GM23338 (cell line): ENCODE data around the gene FHL2. TPM values are rescaled to one million over a fixed set of nuclear protein-coding genes. Genes with fewer than 3 reads are reported as not detected.
"Not testable (repeated sequence)": the region's sequence is repeated elsewhere in the genome, so short reads cannot be mapped to it uniquely, and the experiment has no call there.

Source experiments
- ATAC-seq: fragments of 200-7000 bp; cut with Tn5 transposase; 3 replicates; pipeline ENCODE4 v1.9.1; 2020
- DNase-seq: peaks from one replicate; pipeline ENCODE4 v3.0.0-alpha.2; 2015; ENCODE audit warnings: low spot score
- H2AFZ ChIP-seq: fragments of 200-600 bp; sonication (generic); 2 replicates; pipeline ENCODE4 v1.8.0; 2016; ENCODE audit warnings: antibody characterized with exemption, mild to moderate bottlenecking, moderate library complexity
- H3F3A ChIP-seq: fragments of 200-600 bp; sonication (generic); replicated peaks from 2 replicates; pipeline ENCODE4 v1.8.0; 2017; ENCODE audit warnings: antibody characterized with exemption, mixed run types, low read depth
- H3K27ac ChIP-seq: fragments of 200-600 bp; sonication (generic); 2 replicates; pipeline ENCODE4 v1.6.1; 2016; ENCODE audit warnings: low read depth
- H3K27me3 ChIP-seq: fragments of 200-600 bp; sonication (generic); 2 replicates; pipeline ENCODE4 v1.8.0; 2016; ENCODE audit warnings: mild to moderate bottlenecking, mixed run types, moderate library complexity; ENCODE audit not compliant: insufficient read depth
- H3K36me3 ChIP-seq: fragments of 200-600 bp; sonication (generic); 2 replicates; pipeline ENCODE4 v1.8.0; 2016; ENCODE audit warnings: mild to moderate bottlenecking; ENCODE audit not compliant: insufficient read depth
- H3K4me1 ChIP-seq: fragments of 200-600 bp; sonication (generic); 2 replicates; pipeline ENCODE4 v1.8.0; 2016; ENCODE audit warnings: mild to moderate bottlenecking, moderate library complexity; ENCODE audit not compliant: insufficient read depth
- H3K4me2 ChIP-seq: fragments of 200-600 bp; sonication (generic); 2 replicates; pipeline ENCODE4 v1.7.1; 2017; ENCODE audit warnings: mixed run types
- H3K4me3 ChIP-seq: fragments of 200-600 bp; sonication (generic); 2 replicates; pipeline ENCODE4 v1.6.1; 2016; ENCODE audit warnings: mixed run types
- H3K79me2 ChIP-seq: fragments of 200-600 bp; sonication (generic); replicated peaks from 2 replicates; pipeline ENCODE4 v1.8.0; 2017; ENCODE audit warnings: mild to moderate bottlenecking; ENCODE audit not compliant: insufficient read depth
- H3K9me2 ChIP-seq: fragments of 200-600 bp; sonication (generic); 2 replicates; pipeline ENCODE4 v1.8.0; 2017; ENCODE audit not compliant: insufficient read depth
- H4K20me1 ChIP-seq: fragments of 200-600 bp; sonication (generic); replicated peaks from 2 replicates; pipeline ENCODE4 v1.8.0; 2017; ENCODE audit warnings: mild to moderate bottlenecking; ENCODE audit not compliant: insufficient read depth
- H3K27ac Mint-ChIP-seq: 2 replicates; pipeline ENCODE4 v1.8.0; 2020; ENCODE audit warnings: inconsistent platforms, mild to moderate bottlenecking, moderate library complexity, mixed read lengths
- H3K27me3 Mint-ChIP-seq: 3 replicates; pipeline ENCODE4 v1.8.0; 2022; ENCODE audit warnings: low read depth, mild to moderate bottlenecking, moderate library complexity, mixed read lengths, inconsistent platforms; ENCODE audit not compliant: insufficient read depth, poor library complexity
- H3K36me3 Mint-ChIP-seq: 3 replicates; pipeline ENCODE4 v1.8.0; 2021; ENCODE audit warnings: low read depth, mild to moderate bottlenecking, inconsistent platforms, moderate library complexity, mixed read lengths
- H3K4me1 Mint-ChIP-seq: 3 replicates; pipeline ENCODE4 v1.8.0; 2020; ENCODE audit warnings: mild to moderate bottlenecking, inconsistent platforms, mixed read lengths
- H3K4me3 Mint-ChIP-seq: 3 replicates; pipeline ENCODE4 v1.8.0; 2021; ENCODE audit warnings: moderate library complexity, mild to moderate bottlenecking, inconsistent platforms, mixed read lengths
- H3K9me3 Mint-ChIP-seq: 3 replicates; pipeline ENCODE4 v1.8.0; 2020; ENCODE audit warnings: moderate library complexity, mild to moderate bottlenecking, inconsistent platforms, mixed read lengths
- CREB1 ChIP-seq: fragments of 250-450 bp; sonication (Bioruptor Pico); IDR thresholded peaks from 2 replicates; pipeline ENCODE4 v1.5.0; 2020; ENCODE audit warnings: low read depth, mild to moderate bottlenecking, moderate library complexity
- CTCF ChIP-seq, 2 experiments: fragments of 200-600 bp in 1 of 2; sonication (generic) in 1 of 2; conservative IDR thresholded peaks; 2 replicates each; pipeline versions ENCODE4 v1.5.1 to v1.6.1; 2016 to 2017; ENCODE audit warnings: antibody characterized with exemption in 2 of 2, low read depth in 2 of 2, mild to moderate bottlenecking in 2 of 2, moderate library complexity in 1 of 2
- ETS1 ChIP-seq: IDR thresholded peaks from 2 replicates; pipeline ENCODE4 v1.6.1; 2016; ENCODE audit warnings: antibody characterized with exemption
- EZH2 ChIP-seq: fragments of 200-600 bp; sonication (generic); IDR thresholded peaks from one replicate; pipeline ENCODE4 v1.8.0; 2017; ENCODE audit warnings: antibody characterized with exemption, mild to moderate bottlenecking, low read depth; ENCODE audit not compliant: unreplicated experiment
- POLR2AphosphoS5 ChIP-seq: IDR thresholded peaks from 2 replicates; pipeline ENCODE4 v1.6.1; 2016; ENCODE audit warnings: antibody characterized with exemption, low read depth
- REST ChIP-seq: IDR thresholded peaks from one replicate; pipeline ENCODE4 v1.6.1; 2018; ENCODE audit warnings: antibody characterized with exemption; ENCODE audit not compliant: unreplicated experiment
- STAT1 ChIP-seq: IDR thresholded peaks from one replicate; pipeline ENCODE4 v1.6.1; 2016; ENCODE audit warnings: antibody characterized with exemption; ENCODE audit not compliant: unreplicated experiment
- ZNF114 ChIP-seq: fragments of 250-450 bp; sonication (Bioruptor Pico); IDR thresholded peaks from 2 replicates; pipeline ENCODE4 v1.5.0; 2020; ENCODE audit warnings: mild to moderate bottlenecking, moderate library complexity
- ZNF331 ChIP-seq: fragments of 250-450 bp; sonication (Bioruptor Pico); IDR thresholded peaks from 2 replicates; pipeline ENCODE4 v1.5.0; 2020; ENCODE audit warnings: low read depth, mild to moderate bottlenecking, moderate library complexity
- ZNF462 ChIP-seq: fragments of 250-450 bp; sonication (Bioruptor Pico); IDR thresholded peaks from 2 replicates; pipeline ENCODE4 v1.5.0; 2020; ENCODE audit warnings: mild to moderate bottlenecking, moderate library complexity
- polyA plus RNA-seq: library from polyadenylated mRNA; unstranded; fragments of >200 nt; fragmentation: Nextera tagmentation; extraction: Ambion mirVana; gene quantifications from 2 replicates; pipeline ENCODE4 v1.2.1, GENCODE V29; 2016
- total RNA-seq: library from RNA; depleted of rRNA; stranded (reverse); fragments of >200 nt; shearing (Covaris generic); gene quantifications from 2 replicates; pipeline ENCODE4 v1.2.3, GENCODE V29; 2014

Gene FHL2
- total and polyA plus RNA-seq, 2 experiments from 2014 or later = 29.0 to 30.9 TPM

- not testable (repeated sequence) for H3K27ac ChIP-seq, H3K9me2 ChIP-seq, H3K79me2 ChIP-seq, ATAC-seq, H3K36me3 ChIP-seq, H3K9me3 Mint-ChIP-seq, H3F3A ChIP-seq, H3K27me3 Mint-ChIP-seq, H2AFZ ChIP-seq, H3K27me3 ChIP-seq, H3K27ac Mint-ChIP-seq, H3K4me3 ChIP-seq, H3K4me2 ChIP-seq, H4K20me1 ChIP-seq, H3K36me3 Mint-ChIP-seq, H3K4me3 Mint-ChIP-seq, DNase-seq
- H3K4me1 ChIP-seq = peaks cover 23% of the 10 kb centered on the region
- H3K4me1 Mint-ChIP-seq = peaks cover 30% of the 10 kb centered on the region
Measured at GRCh38 chr2:105424836-105425235, 26.0 kb upstream of the FHL2 start.

- Mint-ChIP-seq H3K27ac (no peak overlapping the region), H3K9me3 (no peaks in the 10 kb centered on the region), H3K4me3 (no peak overlapping the region), H3K36me3 (no peaks in the 10 kb centered on the region), H3K27me3 (peaks cover 6% of the 10 kb centered on the region), H3K4me1 (peaks cover 22% of the 10 kb centered on the region)
- no peak for DNase-seq
- Histone ChIP-seq H3K9me2 (peaks cover 5% of the 10 kb centered on the region; the same call in 1 of the 2 replicates), H3F3A (no peaks in the 10 kb centered on the region), H2AFZ (no peak overlapping the region), H4K20me1 (no peaks in the 10 kb centered on the region), H3K4me1 (peaks cover 18% of the 10 kb centered on the region), H3K36me3 (no peaks in the 10 kb centered on the region), H3K4me3 (no peak overlapping the region), H3K79me2 (no peaks in the 10 kb centered on the region), H3K4me2 (no peak overlapping the region), H3K27ac (no peak overlapping the region), H3K27me3 (no peaks in the 10 kb centered on the region)
- no peak for ATAC-seq
- TF ChIP-seq ZNF114 (CRISPR knock-in tag) (no peak), CTCF (conservative IDR thresholded peaks at IDR 0.05; ENCODE audit: low read depth in 2 of 2) (no peak), ETS1 (no peak), POLR2AphosphoS5 (no peak), REST (no peak), EZH2 (no peak), CREB1 (CRISPR knock-in tag) (no peak), ZNF331 (CRISPR knock-in tag) (no peak), ZNF462 (CRISPR knock-in tag) (no peak), STAT1 (no peak)
Measured at GRCh38 chr2:105422801-105423200, 23.9 kb upstream of the FHL2 start.
